ENCODE data around the gene DIPK1B. TPM values are rescaled to one million over a fixed set of nuclear protein-coding genes. Genes with fewer than 3 reads are reported as not detected.

DIPK1B gene
- total and polyA plus RNA-seq, 3 donors from 2014 or later = 23.3 to 36.2 (median 28.7) TPM

GRCh38 chr9:136685216-136685615 is 27.2 kb upstream of the DIPK1B start:
- DNase-seq = no peak
- Histone ChIP-seq H3K27ac (no peak overlapping the region), H3K27me3 (no peaks in the 10 kb centered on the region), H3K36me3 (ENCODE audit: low read depth, missing control alignments) (no peaks in the 10 kb centered on the region), H3K9me3 (no peaks in the 10 kb centered on the region), H3K4me3 (no peak overlapping the region), H3K4me1 (peaks cover 19% of the 10 kb centered on the region)
- TF ChIP-seq CTCF (IDR thresholded peaks at IDR 0.05) (no peak), POLR2A (IDR thresholded peaks at IDR 0.05) (no peak)
- intact Hi-C loops (cut with DNase I; ENCODE audit: low total_unique reads) = no loop called here
- 87% methylated on average over 7 of the region's 7 CpGs; no CpG with 5 or more reads in 1 of the 2 donors for WGBS, 2 donors

- H3K27ac ChIP-seq = peak overlapping the region; percentile 20 to 76
- H3K4me1 ChIP-seq = peaks cover 19% of the 10 kb centered on the region
- DNase-seq = no peak
- intact Hi-C loops (cut with DNase I; ENCODE audit: low total_unique reads) = no loop called here
- WGBS, 2 donors = 46 to 47% methylated on average over 15 to 19 of the region's 19 CpGs
- no peaks in the 10 kb centered on the region for H3K27me3 ChIP-seq
- H3K36me3 ChIP-seq (ENCODE audit: low read depth, missing control alignments) = no peaks in the 10 kb centered on the region
- TF ChIP-seq POLR2A (IDR thresholded peaks at IDR 0.05) = no peak
- no peak for TF ChIP-seq CTCF (IDR thresholded peaks at IDR 0.05)
- H3K9me3 ChIP-seq = no peaks in the 10 kb centered on the region
- peak overlapping the region; percentile 57 to 87 for H3K4me3 ChIP-seq
Measured at GRCh38 chr9:136685790-136686533, 26.4 kb upstream of the DIPK1B start.

GRCh38 chr9:136686534-136686793 is 25.9 kb upstream of the DIPK1B start:
- intact Hi-C loops (cut with DNase I; ENCODE audit: low total_unique reads) = no loop called here
- H3K9me3 ChIP-seq = no peaks in the 10 kb centered on the region
- no peaks in the 10 kb centered on the region for H3K27me3 ChIP-seq
- peaks cover 19% of the 10 kb centered on the region for H3K4me1 ChIP-seq
- DNase-seq = no peak
- no peaks in the 10 kb centered on the region for H3K36me3 ChIP-seq (ENCODE audit: low read depth, missing control alignments)
- WGBS, 2 donors = 5% methylated on average over 19 of the region's 20 CpGs; no CpG with 5 or more reads in 1 of the 2 donors
- peak overlapping the region; percentile 20 to 76 for H3K27ac ChIP-seq
- peak overlapping the region; percentile 57 to 87 for H3K4me3 ChIP-seq
- TF ChIP-seq CTCF (IDR thresholded peaks at IDR 0.05) = no peak
- TF ChIP-seq POLR2A (IDR thresholded peaks at IDR 0.05) = no peak

GRCh38 chr9:136686794-136687711 is 25.3 kb upstream of the DIPK1B start, which contains the start of gene AGPAT2:
AGPAT2 (minus strand) TSS chr9:136687457; CDS start chr9:136687357, 100 bp downstream.
- Histone ChIP-seq H3K4me1 (peaks cover 19% of the 10 kb centered on the region), H3K27ac (peak within 1 kb of the TSS; percentile 20 to 76), H3K27me3 (no peaks in the 10 kb centered on the region), H3K36me3 (ENCODE audit: low read depth, missing control alignments) (no peaks in the 10 kb centered on the region), H3K9me3 (no peaks in the 10 kb centered on the region), H3K4me3 (peak within 1 kb of the TSS; percentile 57 to 87)
- no peak for TF ChIP-seq CTCF (IDR thresholded peaks at IDR 0.05)
- no peak for TF ChIP-seq POLR2A (IDR thresholded peaks at IDR 0.05)
- peak; percentile 73 for DNase-seq
- intact Hi-C loops (cut with DNase I; ENCODE audit: low total_unique reads) = no loop called here
- WGBS, 2 donors = 1 to 2% methylated on average over 24 to 76 of the region's 106 CpGs
